ENCODE measurements around the gene GSTO2.
A peak's percentile ranks its signal among the peaks of the same experiment; 100 is the strongest.

The GSTO2 gene

GRCh38 chr10:104311184-104311720 lies 42.3 kb downstream of the GSTO2 start:
- no peak for DNase-seq

- no peak for DNase-seq
Measured at GRCh38 chr10:104314591-104315485, 45.9 kb downstream of the GSTO2 start.

DNA sequence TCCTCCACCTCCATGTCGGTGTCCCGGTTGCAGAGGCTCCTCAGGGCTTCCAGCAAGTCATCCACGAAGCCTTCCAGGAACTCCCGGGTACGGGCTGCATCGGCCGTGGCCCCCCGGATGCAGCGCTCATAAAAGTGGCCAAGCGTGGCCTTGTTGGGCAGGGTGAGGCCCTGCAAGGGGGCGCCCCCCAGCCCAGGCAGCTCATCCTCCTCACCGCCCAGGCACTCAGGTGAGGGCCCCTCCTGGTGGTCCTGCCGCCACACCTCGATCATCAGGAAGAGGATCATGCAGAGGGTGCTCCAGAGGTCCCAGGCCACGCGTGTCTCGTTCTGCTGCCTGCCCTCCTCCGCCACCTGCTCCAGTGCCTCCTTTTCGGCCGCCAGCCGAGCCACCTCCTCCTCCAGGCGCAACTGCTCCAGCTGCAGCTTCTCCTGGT lies 46.5 kb downstream of the GSTO2 start:
- no peak for DNase-seq

DNA sequence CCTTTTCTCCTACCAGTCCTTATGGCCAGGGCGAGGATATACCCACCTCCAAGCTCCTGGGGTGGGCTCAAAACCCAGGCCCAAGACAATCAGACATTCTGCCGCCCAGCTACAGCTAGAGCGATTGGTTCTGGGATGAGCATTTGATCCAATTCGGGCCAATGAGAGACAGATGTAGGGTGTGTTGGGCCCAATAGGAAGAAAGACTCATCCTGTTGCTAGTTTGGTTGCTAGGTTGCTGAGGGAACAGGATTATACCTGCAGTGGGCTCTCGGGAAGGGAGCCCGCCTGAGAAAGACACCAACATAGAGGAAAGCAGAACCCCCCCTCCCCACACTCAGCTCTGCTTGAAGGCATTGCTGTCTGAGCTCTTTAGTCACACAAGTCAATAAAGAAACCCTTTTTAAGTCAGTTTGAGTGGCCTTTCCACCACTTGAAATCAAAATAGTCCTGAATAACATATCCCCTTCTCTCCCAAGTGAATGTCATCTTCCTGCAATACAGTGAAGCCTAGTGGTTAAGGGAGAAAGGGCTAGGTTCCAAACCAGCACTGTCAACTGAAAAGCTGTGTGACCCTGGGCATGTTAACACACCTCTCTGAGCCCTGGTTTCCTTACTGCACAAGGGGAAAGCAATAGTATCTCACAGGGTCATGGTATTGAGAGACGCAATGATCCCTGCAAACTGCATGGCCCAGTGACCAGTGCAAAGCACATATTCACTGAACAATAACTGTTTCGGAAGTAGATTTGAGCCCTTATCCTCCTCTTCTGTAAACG lies 47.5 kb downstream of the GSTO2 start:
- DNase-seq: no peak

- DNase-seq: no peak
Measured at GRCh38 chr10:104317269-104317710, 48.3 kb downstream of the GSTO2 start.

DNA sequence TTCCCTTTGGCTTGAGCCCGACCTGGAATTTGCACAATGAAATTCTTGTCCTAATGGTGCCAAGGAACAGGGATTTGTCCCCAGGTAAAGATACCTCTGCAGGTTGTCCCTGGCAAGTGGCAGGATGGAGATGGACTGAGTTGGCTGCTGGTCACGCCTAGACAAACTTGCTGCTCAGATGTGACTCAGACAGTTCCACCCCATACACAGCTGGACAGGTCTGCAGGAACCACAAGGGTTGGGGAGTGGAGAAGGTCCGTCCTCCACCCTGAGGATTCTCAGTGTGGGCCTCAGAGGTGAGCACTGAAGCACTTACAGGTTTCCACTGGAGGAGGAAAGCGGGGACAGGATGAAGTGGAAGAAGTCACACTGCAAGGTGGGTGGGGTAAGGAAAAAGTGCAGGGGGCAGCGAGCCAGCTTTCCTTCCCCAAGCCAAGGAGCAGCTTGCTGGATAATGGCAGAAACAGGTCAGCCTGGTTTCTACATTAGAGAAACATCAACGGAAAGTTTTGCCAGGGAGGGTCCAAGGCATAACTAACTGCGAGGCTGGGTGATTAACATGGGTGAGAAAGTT lies 48.8 kb downstream of the GSTO2 start:
- no peak for DNase-seq

- DNase-seq: no peak
Measured at GRCh38 chr10:104318326-104318725, 49.3 kb downstream of the GSTO2 start.

GRCh38 chr10:104318810-104319741 lies 50.1 kb downstream of the GSTO2 start:
- DNase-seq: no peak

DNA sequence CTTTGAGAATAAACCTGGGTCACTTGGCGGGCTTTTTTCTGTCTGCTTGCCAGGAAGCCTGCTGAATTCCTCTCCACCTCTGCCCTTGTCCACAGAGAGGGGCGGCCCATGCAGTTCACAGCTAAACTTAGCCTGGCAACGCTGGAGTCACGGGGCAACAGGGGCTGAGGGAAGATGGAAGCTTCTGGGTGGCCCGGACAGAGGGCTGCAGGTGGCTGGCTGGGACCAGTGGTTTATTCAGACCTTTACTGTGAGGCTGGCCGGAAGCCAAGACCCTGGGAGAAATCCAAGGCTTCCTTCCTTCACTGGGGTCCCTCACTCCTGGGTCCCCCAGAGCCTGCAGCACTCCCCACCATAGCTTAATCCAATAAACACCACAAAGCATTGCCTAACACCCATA lies 52.2 kb downstream of the GSTO2 start:
- no peak for DNase-seq

DNA sequence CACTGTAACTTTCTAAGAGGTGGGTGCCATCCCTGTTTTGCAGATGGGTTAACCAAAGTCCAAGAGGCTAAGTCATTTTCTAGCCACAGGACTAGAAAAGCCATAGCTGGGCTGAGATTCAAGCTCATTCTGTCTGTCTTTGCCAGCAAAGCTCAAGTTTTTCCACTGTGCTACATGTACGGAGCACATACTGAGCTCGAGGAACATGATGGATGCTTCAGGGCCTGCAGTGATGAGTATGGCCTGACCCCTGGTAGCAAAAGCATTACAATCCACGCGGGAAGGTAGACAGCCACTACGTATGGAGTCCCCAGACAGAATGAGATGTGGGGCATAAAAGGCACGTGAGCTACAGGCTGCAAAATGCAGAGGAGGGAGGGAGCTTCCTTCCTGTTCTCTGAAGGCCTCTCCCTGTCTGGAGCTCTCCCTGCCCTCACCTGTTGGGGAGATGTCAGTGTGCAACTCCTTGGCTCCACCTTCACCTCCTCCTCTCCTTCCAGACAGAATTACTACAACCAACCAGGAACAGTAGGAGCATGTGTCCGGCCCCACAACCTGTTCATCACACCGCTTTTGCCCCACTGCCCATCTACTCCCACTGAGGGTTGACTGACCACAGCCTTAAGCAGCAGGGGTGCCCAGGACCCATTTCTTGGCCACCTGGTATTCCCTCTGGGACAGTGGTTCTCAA lies 52.9 kb downstream of the GSTO2 start:
- no peak for DNase-seq

DNA sequence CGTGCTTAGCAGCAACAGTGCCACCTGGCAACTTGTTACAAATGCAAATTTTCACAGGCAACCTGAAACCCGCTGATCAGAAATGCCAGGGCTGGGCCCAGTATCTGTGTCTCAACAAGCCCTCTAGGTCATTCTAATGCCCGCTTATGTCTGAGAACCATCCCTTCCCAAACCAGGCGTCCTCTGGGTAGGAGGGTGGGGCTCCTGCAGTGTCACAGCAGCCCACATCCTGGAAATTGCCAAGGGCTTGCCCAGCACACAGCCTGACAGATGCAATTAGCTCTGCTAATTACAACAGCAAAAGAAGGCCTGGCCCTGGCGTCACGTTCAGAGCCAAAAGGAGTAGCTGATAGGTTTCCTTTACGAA lies 53.4 kb downstream of the GSTO2 start:
- DNase-seq: peak; percentile 46

DNA sequence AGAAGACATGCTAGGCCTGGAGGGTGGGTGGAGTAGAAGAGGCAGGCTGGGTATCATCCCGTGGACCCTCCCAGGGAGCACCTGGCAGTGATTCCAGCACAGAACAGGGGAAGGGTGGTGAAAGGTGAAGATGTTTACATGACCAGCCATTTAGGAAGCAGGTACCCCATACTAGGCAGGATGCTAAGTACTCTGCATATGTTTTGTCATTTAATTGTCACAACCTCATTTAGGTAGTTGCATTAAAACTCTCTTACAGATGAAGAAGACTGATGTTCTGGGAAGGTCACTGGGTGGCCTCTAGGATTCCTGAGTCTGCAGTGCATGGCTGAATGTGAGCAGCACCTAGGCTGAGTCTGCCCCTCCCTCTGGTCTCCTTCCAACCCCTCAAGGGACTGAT lies 54.1 kb downstream of the GSTO2 start:
- DNase-seq: no peak

DNA sequence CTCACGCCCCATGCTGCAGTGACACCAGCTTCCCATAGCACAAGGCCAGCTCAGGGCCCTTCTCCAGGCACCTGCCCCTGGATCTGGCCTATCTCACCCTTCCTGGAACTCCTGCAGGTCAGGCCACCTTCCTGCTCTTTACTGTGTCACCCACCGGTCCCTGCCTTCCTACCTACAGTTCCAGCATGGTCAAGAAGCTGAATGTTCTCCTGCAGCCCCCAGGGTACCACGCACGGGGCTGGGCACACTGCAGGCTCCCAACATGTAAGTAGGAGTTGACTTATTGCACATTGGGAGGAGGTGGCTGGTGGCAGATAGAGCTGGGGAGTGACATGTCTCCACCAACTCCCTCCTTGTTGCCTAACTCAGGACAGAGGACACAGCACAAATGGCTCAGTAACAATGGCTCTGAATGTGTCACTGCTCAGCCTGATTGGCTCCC lies 54.8 kb downstream of the GSTO2 start:
- DNase-seq: no peak

GRCh38 chr10:104324221-104324686 lies 55.3 kb downstream of the GSTO2 start:
- DNase-seq: no peak

- no peak for DNase-seq
Measured at GRCh38 chr10:104324931-104325330, 55.9 kb downstream of the GSTO2 start.

- DNase-seq: no peak
Measured at GRCh38 chr10:104325436-104326435, 56.8 kb downstream of the GSTO2 start.

DNA sequence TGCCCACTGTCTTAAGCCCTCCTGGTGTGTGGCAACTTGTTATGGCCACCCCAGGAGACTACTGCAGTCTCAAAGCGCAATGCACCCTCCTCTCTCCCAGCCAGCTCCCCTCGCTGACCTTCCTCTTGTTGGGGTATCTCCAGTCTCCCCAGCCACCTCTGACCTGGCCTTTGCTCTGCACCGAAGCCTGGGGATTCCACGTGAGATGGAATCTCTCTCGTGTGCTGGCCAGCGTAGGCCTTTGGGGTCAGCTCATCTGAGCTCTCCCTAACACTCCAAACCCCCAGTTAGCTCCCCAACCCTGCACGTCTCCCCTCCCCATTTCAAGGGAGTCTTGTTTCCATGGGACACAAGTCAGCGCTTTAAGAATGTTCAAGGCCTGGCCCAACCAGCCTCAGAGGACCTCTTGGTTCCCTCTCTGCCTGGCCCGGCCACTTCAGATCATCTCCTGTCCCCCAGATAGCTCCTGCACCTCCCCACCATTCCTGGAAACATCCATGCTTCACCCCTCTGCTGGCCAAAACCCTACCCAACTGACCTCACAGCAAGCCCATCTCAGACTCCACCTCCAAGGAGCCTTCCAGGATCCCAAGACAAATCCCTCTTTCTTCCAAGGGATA lies 58.1 kb downstream of the GSTO2 start:
- no peak for DNase-seq

DNA sequence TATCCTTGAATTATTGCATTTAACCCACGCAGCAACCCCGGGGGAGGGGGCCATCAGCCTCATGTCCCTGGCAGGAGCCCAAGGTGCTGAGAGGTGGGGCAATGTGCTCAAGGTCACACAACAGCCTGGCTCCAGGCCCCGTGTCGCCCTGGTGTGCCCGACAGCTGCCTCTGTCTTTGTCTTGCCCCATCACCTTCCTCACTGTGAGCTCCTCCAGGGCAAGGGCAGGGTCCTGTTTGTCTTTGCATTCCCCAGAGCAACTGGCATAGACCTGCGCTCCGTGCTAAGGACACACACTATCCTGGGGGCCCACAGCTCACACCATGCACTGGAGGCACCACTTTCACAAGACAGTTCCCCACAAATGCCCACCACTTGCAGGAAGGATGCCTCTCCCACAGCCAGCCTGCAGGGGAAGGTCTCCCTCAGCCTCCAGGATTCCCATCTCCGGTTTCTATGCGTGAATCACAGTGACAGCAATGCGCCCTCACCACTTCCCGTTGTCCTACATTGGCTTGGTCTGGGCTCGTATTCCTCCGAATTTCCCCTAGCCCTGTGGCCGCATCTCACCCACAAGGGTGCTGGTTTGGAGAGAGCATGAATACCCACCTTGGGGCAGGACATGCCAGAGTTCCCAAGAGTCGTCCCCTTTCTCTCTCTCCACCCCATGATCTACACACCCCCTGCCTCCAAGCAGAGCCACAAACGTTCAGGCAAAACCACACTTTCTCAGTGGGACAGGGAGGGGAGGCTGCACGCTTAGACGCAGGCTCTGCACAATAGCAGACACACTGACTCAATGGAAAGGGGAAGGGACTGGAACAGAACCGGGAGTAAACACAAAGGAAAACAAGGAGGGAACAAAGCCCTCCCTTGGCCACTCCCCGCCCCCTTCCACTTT lies 59.0 kb downstream of the GSTO2 start:
- DNase-seq: no peak

DNA sequence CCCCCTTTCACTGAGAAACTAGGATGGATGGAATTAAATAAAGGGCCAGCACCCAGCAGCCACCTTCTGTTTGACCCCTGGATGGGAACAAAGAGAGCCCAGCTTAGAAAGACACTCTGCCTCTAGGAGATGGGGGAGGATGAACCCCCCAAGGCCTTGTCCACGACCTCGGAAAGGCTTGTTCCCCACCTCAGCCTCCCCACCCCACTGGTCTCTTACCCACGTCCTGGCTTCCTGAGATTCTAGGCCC lies 59.6 kb downstream of the GSTO2 start:
- DNase-seq: no peak

Measured in activated CD4-positive, alpha-beta T cell treated with anti-CD3 and anti-CD28 coated beads, Interleukin-2, amount 50 U/mL, for 16 hours (primary cell).